Measurements from ENCODE around the gene UBL4A.

UBL4A gene

GRCh38 chrX:154441984-154442707 is 44.3 kb downstream of the UBL4A start:
- CTCF ChIA-PET: interaction anchor here (1.1 to 1.3 kb wide), 3 partner anchors 12 to 69 kb away, joined by 3 to 4 read pairs (median 3); no protein-coding TSS in a partner anchor
- no peak overlapping the region for H3K4me3 ChIP-seq (ENCODE audit: control insufficient read depth in 1 of 7, extremely low read depth in 1 of 7, insufficient read depth in 4 of 7, low read depth in 2 of 7, low read length in 6 of 7)

DNA sequence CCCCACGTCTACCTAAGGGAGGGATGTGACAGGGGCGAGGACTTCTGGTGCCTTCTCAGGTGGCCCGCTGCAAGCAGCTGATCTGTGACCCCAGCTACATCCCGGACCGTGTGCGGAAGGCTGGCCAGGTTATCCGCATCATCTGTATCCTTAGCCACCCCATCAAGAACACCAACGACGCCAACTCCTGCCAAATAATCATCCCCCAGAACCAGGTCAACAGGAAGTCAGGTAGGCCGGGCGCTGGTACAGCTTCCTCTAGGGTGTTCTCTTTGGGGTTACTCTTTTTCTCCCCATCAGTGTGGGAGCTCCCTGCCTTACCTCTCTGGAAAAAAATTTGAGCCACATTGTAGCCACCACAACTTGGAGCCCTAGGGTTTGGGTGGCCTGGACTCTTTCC is 44.9 kb downstream of the UBL4A start:
- WGBS (ENCODE audit: insufficient coverage): 97% methylated on average over 9 of the region's 11 CpGs
- H3K27me3 ChIP-seq (replicated peaks in 2 of 5; ENCODE audit: control insufficient read depth in 4 of 5, insufficient read depth in 5 of 5, low read length in 4 of 5): peaks cover 0 to 5% (median 0%) of the 10 kb centered on the region in 5 experiments
- no peak overlapping the region for H3K27ac ChIP-seq (ENCODE audit: insufficient read depth in 1 of 2, low read depth in 1 of 2, low read length in 2 of 2, poor library complexity in 1 of 2, severe bottlenecking in 2 of 2)
- POLR2A ChIA-PET: interaction anchor here (0.8 kb wide), 1 partner anchor 10 kb away, joined by 3 read pairs; no protein-coding TSS in a partner anchor
- no peak overlapping the region for H3K4me3 ChIP-seq (ENCODE audit: control insufficient read depth in 1 of 7, extremely low read depth in 1 of 7, insufficient read depth in 4 of 7, low read depth in 2 of 7, low read length in 6 of 7)
- H3K4me1 ChIP-seq (ENCODE audit: control extremely low read depth in 1 of 4, control insufficient read depth in 4 of 4, insufficient read depth in 4 of 4, low read length in 3 of 4): peaks cover 0 to 22% (median 18%) of the 10 kb centered on the region in 4 experiments
- CTCF ChIA-PET: interaction anchor here (1.1 to 1.2 kb wide), 2 partner anchors 11 to 40 kb away, joined by 3 to 4 read pairs; no protein-coding TSS in a partner anchor
- DNase-seq: no peak
- H3K9me3 ChIP-seq (ENCODE audit: control extremely low read depth in 1 of 5, control insufficient read depth in 4 of 5, insufficient read depth in 2 of 5, low read depth in 1 of 5, low read length in 4 of 5): peaks cover 0 to 3% (median 0%) of the 10 kb centered on the region in 5 experiments
- peaks cover 3 to 33% (median 20%) of the 10 kb centered on the region in 4 experiments for H3K36me3 ChIP-seq (ENCODE audit: control insufficient read depth in 4 of 4, insufficient read depth in 4 of 4, low read length in 3 of 4)

More at GRCh38 chrX:154441984-154442707, 44.3 kb downstream of the UBL4A start:
- WGBS (ENCODE audit: insufficient coverage): 92% methylated on average over 19 of the region's 21 CpGs
- no peak for DNase-seq
- H3K27ac ChIP-seq (ENCODE audit: insufficient read depth in 1 of 2, low read depth in 1 of 2, low read length in 2 of 2, poor library complexity in 1 of 2, severe bottlenecking in 2 of 2): no peak overlapping the region
- H3K27me3 ChIP-seq (replicated peaks in 2 of 5; ENCODE audit: control insufficient read depth in 4 of 5, insufficient read depth in 5 of 5, low read length in 4 of 5): peaks cover 0 to 5% (median 0%) of the 10 kb centered on the region in 5 experiments
- H3K4me1 ChIP-seq (ENCODE audit: control extremely low read depth in 1 of 4, control insufficient read depth in 4 of 4, insufficient read depth in 4 of 4, low read length in 3 of 4): peaks cover 0 to 22% (median 18%) of the 10 kb centered on the region in 4 experiments
- POLR2A ChIA-PET: no interaction called here
- peaks cover 0 to 3% (median 0%) of the 10 kb centered on the region in 5 experiments for H3K9me3 ChIP-seq (ENCODE audit: control extremely low read depth in 1 of 5, control insufficient read depth in 4 of 5, insufficient read depth in 2 of 5, low read depth in 1 of 5, low read length in 4 of 5)
- peaks cover 3 to 38% (median 20%) of the 10 kb centered on the region in 4 experiments for H3K36me3 ChIP-seq (ENCODE audit: control insufficient read depth in 4 of 4, insufficient read depth in 4 of 4, low read length in 3 of 4)

GRCh38 chrX:154440623-154441357 is 45.6 kb downstream of the UBL4A start:
- Histone ChIP-seq H3K4me3 (ENCODE audit: control insufficient read depth in 1 of 7, extremely low read depth in 1 of 7, insufficient read depth in 4 of 7, low read depth in 2 of 7, low read length in 6 of 7) (no peak overlapping the region), H3K9me3 (ENCODE audit: control extremely low read depth in 1 of 5, control insufficient read depth in 4 of 5, insufficient read depth in 2 of 5, low read depth in 1 of 5, low read length in 4 of 5) (peaks cover 0 to 9% (median 0%) of the 10 kb centered on the region in 5 experiments), H3K27ac (ENCODE audit: insufficient read depth in 1 of 2, low read depth in 1 of 2, low read length in 2 of 2, poor library complexity in 1 of 2, severe bottlenecking in 2 of 2) (no peak overlapping the region), H3K36me3 (ENCODE audit: control insufficient read depth in 4 of 4, insufficient read depth in 4 of 4, low read length in 3 of 4) (peaks cover 3 to 30% (median 20%) of the 10 kb centered on the region in 4 experiments), H3K4me1 (ENCODE audit: control extremely low read depth in 1 of 4, control insufficient read depth in 4 of 4, insufficient read depth in 4 of 4, low read length in 3 of 4) (peaks cover 0 to 28% (median 18%) of the 10 kb centered on the region in 4 experiments), H3K27me3 (replicated peaks in 2 of 5; ENCODE audit: control insufficient read depth in 4 of 5, insufficient read depth in 5 of 5, low read length in 4 of 5) (no peaks in the 10 kb centered on the region)
- ChIA-PET POLR2A (interaction anchor here (0.8 kb wide), 1 partner anchor 9 kb away, joined by 3 read pairs; no protein-coding TSS in a partner anchor), CTCF (interaction anchor here (1.2 kb wide), 1 partner anchor 41 kb away, joined by 3 read pairs; no protein-coding TSS in a partner anchor)
- 89% methylated on average over 13 of the region's 17 CpGs for WGBS (ENCODE audit: insufficient coverage)
- no peak for DNase-seq

DNA sequence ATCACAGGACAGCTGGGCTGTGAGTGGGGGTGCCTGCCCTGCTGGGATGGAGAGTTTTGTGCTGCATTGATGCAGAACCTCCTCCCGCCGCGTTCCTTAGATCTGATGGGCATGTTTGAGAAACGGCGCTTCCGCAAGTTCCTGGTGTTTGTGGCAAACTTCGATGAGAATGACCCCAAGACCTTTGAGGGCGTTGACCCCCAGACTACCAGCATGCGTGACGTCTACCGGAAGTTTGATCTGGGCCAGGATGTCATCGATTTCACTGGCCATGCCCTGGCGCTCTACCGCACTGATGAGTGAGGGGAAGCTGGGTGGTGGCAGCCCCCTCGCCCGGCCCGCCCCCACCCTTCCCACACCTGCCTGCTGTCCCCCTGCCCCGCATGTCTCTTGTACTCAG is 46.6 kb downstream of the UBL4A start:
- ChIA-PET CTCF (no interaction called here), POLR2A (no interaction called here)
- Histone ChIP-seq H3K4me3 (ENCODE audit: control insufficient read depth in 1 of 7, extremely low read depth in 1 of 7, insufficient read depth in 4 of 7, low read depth in 2 of 7, low read length in 6 of 7) (no peak overlapping the region), H3K27ac (ENCODE audit: insufficient read depth in 1 of 2, low read depth in 1 of 2, low read length in 2 of 2, poor library complexity in 1 of 2, severe bottlenecking in 2 of 2) (no peak overlapping the region), H3K9me3 (ENCODE audit: control extremely low read depth in 1 of 5, control insufficient read depth in 4 of 5, insufficient read depth in 2 of 5, low read depth in 1 of 5, low read length in 4 of 5) (peaks cover 0 to 9% (median 0%) of the 10 kb centered on the region in 5 experiments), H3K27me3 (replicated peaks in 2 of 5; ENCODE audit: control insufficient read depth in 4 of 5, insufficient read depth in 5 of 5, low read length in 4 of 5) (no peaks in the 10 kb centered on the region), H3K36me3 (ENCODE audit: control insufficient read depth in 4 of 4, insufficient read depth in 4 of 4, low read length in 3 of 4) (peaks cover 3 to 39% (median 20%) of the 10 kb centered on the region in 4 experiments), H3K4me1 (ENCODE audit: control extremely low read depth in 1 of 4, control insufficient read depth in 4 of 4, insufficient read depth in 4 of 4, low read length in 3 of 4) (peaks cover 0 to 28% (median 15%) of the 10 kb centered on the region in 4 experiments)
- 95% methylated on average over 8 of the region's 18 CpGs for WGBS (ENCODE audit: insufficient coverage)
- DNase-seq: no peak

- DNase-seq: no peak
- Histone ChIP-seq H3K4me3 (ENCODE audit: control insufficient read depth in 1 of 7, extremely low read depth in 1 of 7, insufficient read depth in 4 of 7, low read depth in 2 of 7, low read length in 6 of 7) (peak overlapping the region in 5 of 7 experiments; percentile 54 to 80 (median 70)), H3K9me3 (ENCODE audit: control extremely low read depth in 1 of 5, control insufficient read depth in 4 of 5, insufficient read depth in 2 of 5, low read depth in 1 of 5, low read length in 4 of 5) (peaks cover 0 to 9% (median 0%) of the 10 kb centered on the region in 5 experiments), H3K4me1 (ENCODE audit: control extremely low read depth in 1 of 4, control insufficient read depth in 4 of 4, insufficient read depth in 4 of 4, low read length in 3 of 4) (peaks cover 0 to 17% (median 5%) of the 10 kb centered on the region in 4 experiments), H3K36me3 (ENCODE audit: control insufficient read depth in 4 of 4, insufficient read depth in 4 of 4, low read length in 3 of 4) (peaks cover 9 to 55% (median 32%) of the 10 kb centered on the region in 4 experiments), H3K27ac (ENCODE audit: insufficient read depth in 1 of 2, low read depth in 1 of 2, low read length in 2 of 2, poor library complexity in 1 of 2, severe bottlenecking in 2 of 2) (no peak overlapping the region), H3K27me3 (replicated peaks in 2 of 5; ENCODE audit: control insufficient read depth in 4 of 5, insufficient read depth in 5 of 5, low read length in 4 of 5) (peaks cover 0 to 2% (median 0%) of the 10 kb centered on the region in 5 experiments)
- ChIA-PET CTCF (no interaction called here), POLR2A (no interaction called here)
- 86% methylated on average over 20 of the region's 28 CpGs for WGBS (ENCODE audit: insufficient coverage)
Measured at GRCh38 chrX:154437971-154438893, 48.2 kb downstream of the UBL4A start.

- Histone ChIP-seq H3K27ac (ENCODE audit: insufficient read depth in 1 of 2, low read depth in 1 of 2, low read length in 2 of 2, poor library complexity in 1 of 2, severe bottlenecking in 2 of 2) (no peak within 1 kb of the TSS), H3K4me3 (ENCODE audit: control insufficient read depth in 1 of 7, extremely low read depth in 1 of 7, insufficient read depth in 4 of 7, low read depth in 2 of 7, low read length in 6 of 7) (peak within 1 kb of the TSS; percentile 46 to 80 (median 70)), H3K4me1 (ENCODE audit: control extremely low read depth in 1 of 4, control insufficient read depth in 4 of 4, insufficient read depth in 4 of 4, low read length in 3 of 4) (peaks cover 0 to 16% (median 6%) of the 10 kb centered on the region in 4 experiments), H3K9me3 (ENCODE audit: control extremely low read depth in 1 of 5, control insufficient read depth in 4 of 5, insufficient read depth in 2 of 5, low read depth in 1 of 5, low read length in 4 of 5) (peaks cover 0 to 9% (median 0%) of the 10 kb centered on the region in 5 experiments), H3K36me3 (ENCODE audit: control insufficient read depth in 4 of 4, insufficient read depth in 4 of 4, low read length in 3 of 4) (peaks cover 8 to 57% (median 36%) of the 10 kb centered on the region in 4 experiments), H3K27me3 (replicated peaks in 2 of 5; ENCODE audit: control insufficient read depth in 4 of 5, insufficient read depth in 5 of 5, low read length in 4 of 5) (peaks cover 0 to 2% (median 0%) of the 10 kb centered on the region in 5 experiments)
- 35% methylated on average over 55 of the region's 93 CpGs for WGBS (ENCODE audit: insufficient coverage)
- peak; percentile 27 to 67 (median 45) for DNase-seq
- CTCF ChIA-PET: no interaction called here
- POLR2A ChIA-PET: no interaction called here
Measured at GRCh38 chrX:154436983-154437752, 49.2 kb downstream of the UBL4A start, which contains the start of gene GDI1. TSS of gene GDI1 (plus strand) at chrX:154437154. CDS start at chrX:154437255, 101 bp downstream.
